H4 (cell line): ENCODE results near the gene SLC17A4. TPM values are rescaled to one million over a fixed set of nuclear protein-coding genes. Genes with fewer than 3 reads are reported as not detected.
"Not testable (repeated sequence)": the region's sequence is repeated elsewhere in the genome, so short reads cannot be mapped to it uniquely, and the experiment has no call there.

ENCODE experiments used
- DNase-seq: peaks from one replicate; pipeline ENCODE4 v3.0.0-alpha.2; 2015; ENCODE audit warnings: low spot score
- total RNA-seq: library from RNA; depleted of rRNA; stranded (reverse); fragments of >200 nt; shearing (Covaris generic); gene quantifications from 2 replicates; pipeline ENCODE4 v1.2.3, GENCODE V29; 2014; rRNA removed

The SLC17A4 gene
- not detected in 2 replicates for total RNA-seq

GRCh38 chr6:25754535-25754934 lies at the start of gene SLC17A4:
Gene SLC17A4 (plus strand): TSS chr6:25754742. CDS start chr6:25761963, 7,221 bp downstream.
- no peak for DNase-seq

GRCh38 chr6:25706314-25707014 lies 48.1 kb upstream of the SLC17A4 start:
- DNase-seq = no peak

GRCh38 chr6:25709761-25710160 lies 44.8 kb upstream of the SLC17A4 start:
- DNase-seq = no peak

GRCh38 chr6:25710287-25710686 lies 44.3 kb upstream of the SLC17A4 start:
- no peak for DNase-seq

- DNase-seq = no peak
These were observed 40.7 kb upstream of the SLC17A4 start for GRCh38 chr6:25713824-25714223.

- DNase-seq = no peak
These were observed 39.8 kb upstream of the SLC17A4 start for GRCh38 chr6:25714765-25715164.

- DNase-seq = no peak
These were observed 38.7 kb upstream of the SLC17A4 start for GRCh38 chr6:25715794-25716193.

- DNase-seq = no peak
These were observed 36.4 kb upstream of the SLC17A4 start for GRCh38 chr6:25717866-25718740.

- no peak for DNase-seq
These were observed 28.2 kb upstream of the SLC17A4 start for GRCh38 chr6:25726122-25726911.

GRCh38 chr6:25727028-25727427 lies 27.5 kb upstream of the SLC17A4 start:
- DNase-seq = no peak

GRCh38 chr6:25730907-25731306 lies 23.6 kb upstream of the SLC17A4 start:
- DNase-seq = no peak

GRCh38 chr6:25731721-25732120 lies 22.8 kb upstream of the SLC17A4 start:
- DNase-seq = no peak

- no peak for DNase-seq
These were observed 21.9 kb upstream of the SLC17A4 start for GRCh38 chr6:25732468-25733198.

- no peak for DNase-seq
These were observed 19.3 kb upstream of the SLC17A4 start for GRCh38 chr6:25735261-25735660.

- no peak for DNase-seq
These were observed 10.7 kb upstream of the SLC17A4 start for GRCh38 chr6:25743868-25744267.

GRCh38 chr6:25745836-25746235 lies 8.7 kb upstream of the SLC17A4 start:
- no peak for DNase-seq

- no peak for DNase-seq
These were observed 7.6 kb upstream of the SLC17A4 start for GRCh38 chr6:25746968-25747367.

- no peak for DNase-seq
These were observed 7.1 kb upstream of the SLC17A4 start for GRCh38 chr6:25747477-25747876.

GRCh38 chr6:25748049-25748448 lies 6.5 kb upstream of the SLC17A4 start:
- no peak for DNase-seq

GRCh38 chr6:25748601-25749517 lies 5.7 kb upstream of the SLC17A4 start:
- DNase-seq = not testable (repeated sequence)
